Stimulated activated CD4-positive, alpha-beta T cell treated with anti-CD3 and anti-CD28 coated beads, Interleukin-4, amount 100 ng/mL, for 4 hours (primary cell): ENCODE measurements around the gene RYK.
"Not testable (repeated sequence)": the region's sequence is repeated elsewhere in the genome, so short reads cannot be mapped to it uniquely, and the experiment has no call there.

Experiments
- DNase-seq, 2 experiments: peaks; one replicate each; pipeline ENCODE4 v3.0.0-alpha.2; 2020

The RYK gene

GRCh38 chr3:134253475-134254226 lies 3.0 kb upstream of the RYK start:
- DNase-seq, result no peak

GRCh38 chr3:134252766-134253165 lies 2.1 kb upstream of the RYK start:
- DNase-seq, result no peak

- no peak for DNase-seq
These were observed 1.2 kb upstream of the RYK start for GRCh38 chr3:134251731-134252391.

GRCh38 chr3:134249935-134250716 lies 533 bp downstream of the RYK start:
- peak; percentile 40 to 47 for DNase-seq

- no peak for DNase-seq
These were observed 1.3 kb downstream of the RYK start for GRCh38 chr3:134249296-134249841.

GRCh38 chr3:134244921-134245320 lies 5.7 kb downstream of the RYK start:
- DNase-seq, result no peak

GRCh38 chr3:134242649-134243617 lies 7.7 kb downstream of the RYK start:
- no peak for DNase-seq

- DNase-seq, result no peak
These were observed 11.1 kb downstream of the RYK start for GRCh38 chr3:134239538-134239937.

- no peak for DNase-seq
These were observed 13.1 kb downstream of the RYK start for GRCh38 chr3:134237454-134238145.

- no peak for DNase-seq
These were observed 14.0 kb downstream of the RYK start for GRCh38 chr3:134236505-134237170.

- DNase-seq, result no peak
These were observed 15.0 kb downstream of the RYK start for GRCh38 chr3:134235577-134236076.

- no peak for DNase-seq
These were observed 17.7 kb downstream of the RYK start for GRCh38 chr3:134232951-134233350.

- no peak for DNase-seq
These were observed 18.5 kb downstream of the RYK start for GRCh38 chr3:134232151-134232550.

GRCh38 chr3:134231131-134231530 lies 19.5 kb downstream of the RYK start:
- no peak for DNase-seq

- no peak for DNase-seq
These were observed 21.6 kb downstream of the RYK start for GRCh38 chr3:134229038-134229437.

- DNase-seq, result no peak
These were observed 22.2 kb downstream of the RYK start for GRCh38 chr3:134228479-134228878.

GRCh38 chr3:134228035-134228434 lies 22.6 kb downstream of the RYK start:
- DNase-seq, result no peak

GRCh38 chr3:134224796-134225156 lies 25.9 kb downstream of the RYK start:
- DNase-seq, result not testable (repeated sequence)

- no peak for DNase-seq
These were observed 27.8 kb downstream of the RYK start for GRCh38 chr3:134222835-134223234.

GRCh38 chr3:134216851-134217250 lies 33.8 kb downstream of the RYK start:
- no peak for DNase-seq
